Measurements from ENCODE around the gene R3HCC1L.
"Not testable (repeated sequence)": the region's sequence is repeated elsewhere in the genome, so short reads cannot be mapped to it uniquely, and the experiment has no call there.

The R3HCC1L gene

DNA sequence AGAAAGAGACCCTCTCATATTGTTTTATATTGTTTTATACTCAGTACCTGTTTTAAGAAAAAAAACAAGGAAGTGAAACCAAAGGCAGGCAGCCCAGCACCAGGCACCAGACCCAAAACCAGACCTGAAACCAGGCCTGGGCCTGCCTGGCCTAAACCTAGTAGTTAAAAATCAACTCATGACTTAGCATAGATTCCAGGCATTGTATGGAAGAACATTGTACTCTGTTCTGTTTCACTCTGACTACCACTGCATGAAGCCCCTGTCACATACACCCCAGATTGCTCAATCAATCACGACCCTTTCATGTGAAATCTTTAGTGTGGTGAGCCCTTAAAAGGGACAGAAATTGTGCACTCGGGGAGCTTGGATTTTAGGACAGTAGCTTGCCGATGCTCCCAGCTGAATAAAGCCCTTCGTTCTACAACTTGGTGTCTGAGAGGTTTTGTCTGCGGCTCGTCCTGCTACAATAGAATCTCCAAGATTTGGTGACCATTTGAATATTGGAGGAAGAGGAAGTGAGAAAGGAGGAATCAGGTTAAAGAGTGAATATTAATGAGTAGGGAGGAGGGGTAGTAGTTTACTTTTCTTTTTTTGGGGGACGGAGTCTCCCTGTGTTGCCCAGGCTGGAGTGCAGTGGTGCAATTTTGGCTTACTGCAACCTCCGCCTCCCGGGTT, 1.2 kb upstream of the R3HCC1L start:
- DNase-seq = not testable (repeated sequence)

DNA sequence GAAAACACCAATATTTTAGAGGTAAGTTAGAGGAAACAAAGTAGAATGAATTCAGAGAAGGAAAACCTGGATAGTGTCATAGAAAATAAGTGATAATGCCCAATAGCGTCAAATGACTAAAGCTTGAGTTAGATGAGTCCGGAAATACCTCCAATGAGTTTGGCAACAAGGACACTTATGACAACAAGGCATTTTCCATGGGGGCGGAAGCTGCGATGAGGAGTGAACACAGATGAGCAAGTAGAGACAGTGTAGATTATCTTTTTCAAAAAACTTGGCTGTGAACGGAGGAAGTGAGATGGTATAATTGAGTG, 383 bp upstream of the R3HCC1L start:
- no peak for DNase-seq

DNA sequence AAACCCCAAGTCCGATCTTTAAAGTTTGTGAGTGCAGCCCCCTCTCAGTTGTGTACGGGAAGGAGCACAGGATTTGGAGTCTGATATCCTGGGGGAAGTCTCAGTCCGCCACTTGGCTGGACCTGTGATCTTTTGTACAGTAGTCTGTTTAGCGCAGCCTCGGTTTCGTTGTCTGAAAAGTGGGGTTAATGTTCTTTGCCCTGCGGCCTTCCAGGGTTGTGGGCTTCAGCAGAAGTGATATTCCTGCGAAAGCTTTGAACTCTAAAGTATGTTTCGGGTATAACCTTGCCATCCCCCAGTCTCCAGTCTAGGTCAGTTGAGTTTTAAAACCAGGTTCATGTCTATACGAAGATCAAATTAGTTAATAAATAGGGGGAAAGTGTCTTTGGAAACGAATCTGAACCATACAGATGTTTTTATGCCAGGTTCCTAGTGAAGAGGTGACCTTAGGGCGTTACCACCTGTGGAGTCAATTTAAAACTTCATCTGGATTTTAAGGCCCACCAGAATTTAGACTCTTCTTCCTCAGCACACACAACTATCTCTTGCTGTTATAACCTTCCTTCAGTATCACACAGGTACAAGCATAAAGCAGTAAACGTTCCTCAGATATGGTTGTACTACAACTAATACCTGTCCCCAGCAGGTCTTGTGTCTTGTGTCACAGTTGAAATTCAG, 904 bp downstream of the R3HCC1L start:
- DNase-seq = no peak

DNA sequence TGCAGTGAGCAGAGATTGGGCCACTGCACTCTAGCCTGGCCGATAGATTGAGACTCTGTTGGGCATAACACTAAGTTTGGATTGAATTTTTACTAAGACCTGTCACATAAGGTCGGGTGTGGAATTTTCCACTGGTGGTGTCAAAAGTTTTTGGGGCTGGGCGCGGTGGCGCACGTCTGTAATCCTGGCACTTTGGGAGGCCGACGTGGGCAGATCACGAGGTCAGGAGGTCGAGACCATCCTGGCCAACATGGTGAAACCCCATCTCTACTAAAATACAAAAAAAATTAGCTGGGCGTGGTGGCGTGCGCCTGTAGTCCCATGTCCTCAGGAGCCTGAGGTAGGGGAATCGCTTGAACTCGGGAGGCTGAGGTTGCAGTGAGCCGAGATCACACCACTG, 2.3 kb downstream of the R3HCC1L start:
- not testable (repeated sequence) for DNase-seq

DNA sequence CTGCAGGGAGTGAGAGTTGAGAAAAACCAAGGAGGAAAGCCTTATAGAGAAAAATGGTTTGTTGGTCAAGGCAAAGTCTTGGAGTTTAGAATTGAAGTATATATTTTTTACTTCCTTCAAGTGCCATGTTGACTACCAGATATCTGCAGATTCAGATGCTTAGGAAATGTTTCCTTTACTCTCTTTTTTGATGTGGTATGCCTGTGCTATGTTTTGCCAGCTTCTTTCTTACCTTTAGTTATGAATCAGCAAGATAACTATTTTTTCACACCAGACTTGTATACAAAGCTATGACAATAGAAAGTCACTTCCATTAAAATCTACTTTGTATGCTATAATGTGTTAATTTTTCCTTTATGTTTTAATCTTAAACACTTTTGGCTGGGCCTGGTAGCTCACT, 3.6 kb downstream of the R3HCC1L start:
- no peak for DNase-seq

DNA sequence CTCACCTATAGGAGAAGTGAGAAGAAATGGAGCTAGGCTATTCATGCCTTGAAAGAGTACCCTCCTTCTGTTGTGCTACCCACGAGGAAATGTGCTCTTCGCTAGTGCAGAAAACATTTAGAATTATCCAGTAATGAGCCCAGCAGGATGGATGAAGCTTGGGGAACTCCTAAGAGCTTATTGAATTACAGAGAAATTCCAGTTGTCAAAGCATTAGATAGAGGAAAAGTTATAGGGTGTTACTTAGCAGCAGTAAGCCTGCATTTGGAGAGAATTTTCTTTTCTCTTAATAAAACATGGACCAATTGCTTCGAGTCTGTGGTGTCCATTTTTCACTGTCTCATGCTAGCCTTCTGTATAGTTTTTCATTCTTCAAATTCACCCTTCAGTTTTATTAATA, 5.0 kb downstream of the R3HCC1L start:
- no peak for DNase-seq

DNA sequence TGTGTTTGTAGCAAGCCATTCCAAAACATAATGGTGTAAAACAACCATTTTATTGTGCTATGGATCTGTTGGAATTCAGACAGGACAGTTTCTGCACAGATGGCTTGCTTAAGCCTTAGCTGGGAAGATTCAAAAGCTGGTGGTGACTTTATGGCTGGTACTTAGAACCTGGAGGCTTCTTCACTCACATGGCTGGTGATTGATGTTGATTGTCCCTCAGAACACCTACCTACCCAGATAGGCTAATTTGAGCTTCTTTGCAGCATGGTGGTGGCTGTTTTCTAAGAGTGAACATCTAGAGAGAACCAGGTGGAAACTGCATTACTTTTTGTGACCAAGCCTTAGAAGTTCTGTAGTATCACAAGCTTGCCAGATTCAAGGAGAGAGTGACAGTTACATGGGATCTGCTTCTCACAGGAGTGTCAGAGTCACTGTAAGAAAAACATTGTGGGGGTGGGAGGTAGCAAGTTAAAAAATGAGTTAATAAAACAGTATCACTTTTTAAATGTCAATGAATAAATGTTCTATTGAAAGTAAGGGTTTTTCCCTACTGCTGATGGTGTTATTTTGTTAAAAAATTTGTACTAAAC, 7.1 kb downstream of the R3HCC1L start:
- no peak for DNase-seq

DNA sequence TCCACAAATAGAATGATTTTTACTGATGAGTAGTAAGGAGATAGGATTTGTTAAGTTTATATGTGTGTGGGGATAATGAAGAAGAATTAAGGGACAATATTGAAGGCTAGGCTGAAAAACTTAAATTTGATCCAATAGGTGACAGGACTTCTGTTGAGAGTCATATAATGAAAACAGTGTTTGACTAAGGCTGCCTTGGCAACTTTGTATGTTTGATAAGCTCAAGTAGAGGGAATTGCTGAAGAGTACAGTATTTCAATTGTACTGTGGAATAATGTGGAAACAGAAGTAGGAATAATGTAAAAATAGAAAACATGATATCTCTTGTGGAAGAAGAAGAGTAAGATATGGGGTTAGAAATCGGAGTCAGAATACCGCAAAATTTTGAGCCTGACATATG, 10.5 kb downstream of the R3HCC1L start:
- DNase-seq = no peak

DNA sequence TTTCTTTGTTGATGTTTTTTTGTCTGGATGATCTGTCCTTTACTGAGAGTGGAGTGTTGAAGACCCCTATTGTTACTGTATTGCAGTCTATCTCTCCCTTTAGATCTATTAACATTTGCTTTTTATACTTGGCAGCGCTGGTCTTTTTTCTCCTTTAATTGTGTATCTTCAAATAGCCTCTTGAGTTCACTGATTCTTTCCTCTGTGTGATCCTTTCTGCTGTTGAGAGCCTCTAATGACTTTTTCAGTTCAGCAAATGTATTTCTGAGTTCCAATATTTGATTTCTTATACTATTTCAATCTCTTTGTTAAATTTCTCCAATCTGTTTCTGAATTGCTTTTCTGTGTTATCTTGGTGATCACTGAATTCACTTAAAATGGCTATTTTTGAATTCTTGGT, 15.4 kb downstream of the R3HCC1L start:
- no peak for DNase-seq

DNA sequence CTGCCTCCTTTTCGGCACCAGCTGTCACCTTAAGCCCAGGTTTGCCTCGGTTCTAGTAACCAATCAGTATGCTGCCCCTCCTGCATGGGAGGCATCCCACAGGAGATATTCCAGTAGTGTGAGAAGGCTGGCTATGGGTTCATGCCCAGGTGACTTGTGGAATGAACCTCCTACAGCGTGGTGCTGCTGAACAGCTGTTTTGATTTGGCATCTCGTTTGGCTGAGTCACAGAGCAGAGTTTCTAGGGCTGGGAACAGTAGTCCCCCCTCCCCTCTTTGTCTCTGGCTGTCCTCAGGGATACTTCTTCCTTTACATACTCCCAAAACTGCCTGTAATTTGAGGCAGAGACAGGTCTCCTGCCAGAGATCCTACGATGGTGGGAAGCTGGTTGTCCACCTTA, 16.1 kb downstream of the R3HCC1L start:
- no peak for DNase-seq

DNA sequence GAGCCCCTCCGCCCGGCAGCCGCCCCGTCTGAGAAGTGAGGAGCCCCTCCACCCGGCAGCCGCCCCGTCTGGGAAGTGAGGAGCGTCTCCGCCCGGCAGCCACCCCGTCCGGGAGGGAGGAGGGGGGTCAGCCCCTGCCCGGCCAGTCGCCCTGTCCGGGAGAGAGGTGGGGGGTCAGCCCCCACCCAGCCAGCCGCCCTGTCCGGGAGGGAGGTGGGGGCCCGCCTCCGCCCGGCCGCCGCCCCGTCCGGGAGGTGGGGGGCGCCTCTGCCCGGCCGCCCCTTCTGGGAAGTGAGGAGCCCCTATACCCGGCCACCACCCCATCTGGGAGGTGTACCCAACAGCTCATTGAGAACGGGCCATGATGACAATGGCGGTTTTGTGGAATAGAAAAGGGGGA, 18.3 kb downstream of the R3HCC1L start:
- not testable (repeated sequence) for DNase-seq

DNA sequence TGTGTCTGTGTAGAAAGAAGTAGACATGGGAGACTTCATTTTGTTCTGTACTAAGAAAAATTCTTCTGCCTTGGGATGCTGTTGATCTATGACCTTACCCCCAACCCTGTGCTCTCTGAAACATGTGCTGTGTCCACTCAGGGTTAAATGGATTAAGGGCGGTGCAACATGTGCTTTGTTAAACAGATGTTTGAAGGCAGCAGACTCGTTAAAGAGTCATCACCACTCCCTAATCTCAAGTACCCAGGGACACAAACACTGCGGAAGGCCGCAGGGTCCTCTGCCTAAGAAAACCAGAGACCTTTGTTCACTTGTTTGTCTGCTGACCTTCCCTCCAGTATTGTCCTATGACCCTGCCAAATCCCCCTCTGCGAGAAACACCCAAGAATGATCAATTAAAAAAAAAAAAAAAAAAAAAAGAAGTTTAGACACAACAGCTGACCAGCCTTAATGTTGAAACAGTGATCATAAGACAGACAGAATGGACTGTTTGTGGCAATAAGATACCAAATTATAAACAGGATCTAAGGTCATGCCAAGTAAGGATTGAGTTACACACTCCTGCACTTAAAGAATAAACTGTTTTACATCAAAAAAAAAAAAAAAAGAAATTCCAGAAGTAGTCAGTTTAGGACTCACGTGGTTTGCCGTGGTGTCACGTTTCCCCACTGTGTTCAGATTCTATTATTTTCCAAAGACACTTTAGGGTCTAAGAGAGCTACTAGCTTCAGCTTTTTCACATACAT, 18.9 kb downstream of the R3HCC1L start:
- DNase-seq = not testable (repeated sequence)

DNA sequence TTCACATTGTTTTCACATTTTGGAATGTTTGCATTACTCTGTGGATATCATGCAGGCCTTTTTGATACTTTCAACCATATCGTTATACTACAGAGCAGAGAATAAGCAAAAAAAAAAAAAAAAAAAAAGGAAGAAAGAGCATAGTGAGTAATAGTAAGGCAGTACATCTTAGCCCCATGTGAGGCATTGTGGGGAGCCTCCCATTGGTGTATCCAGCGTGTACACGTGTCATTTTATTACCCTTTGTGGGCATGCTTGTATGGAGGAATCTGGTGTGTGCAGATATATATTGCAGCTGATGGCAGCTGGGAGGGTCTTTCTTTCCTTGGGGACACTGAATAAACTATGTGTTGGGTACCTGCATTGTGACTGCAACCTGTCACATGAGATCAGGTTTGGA, 19.6 kb downstream of the R3HCC1L start:
- no peak for DNase-seq

DNA sequence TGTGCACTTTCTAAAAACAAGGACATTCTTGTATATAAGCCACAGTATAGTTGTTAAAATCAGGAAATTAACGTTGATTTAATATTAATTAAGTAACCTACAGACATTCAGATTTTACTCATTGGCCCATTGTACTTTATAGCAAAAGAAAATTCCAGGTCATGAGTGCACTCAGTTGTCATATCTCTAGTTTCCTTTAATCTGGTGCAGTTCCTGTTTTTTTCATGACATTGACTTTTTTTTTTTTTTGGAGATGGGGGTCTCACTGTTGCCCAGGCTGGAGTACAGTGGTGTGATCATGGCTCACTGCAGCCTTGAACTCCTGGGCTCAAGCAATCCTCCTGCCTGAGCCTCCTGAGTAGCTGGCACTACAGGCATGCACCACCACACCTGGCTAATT, 24.1 kb downstream of the R3HCC1L start:
- no peak for DNase-seq

DNA sequence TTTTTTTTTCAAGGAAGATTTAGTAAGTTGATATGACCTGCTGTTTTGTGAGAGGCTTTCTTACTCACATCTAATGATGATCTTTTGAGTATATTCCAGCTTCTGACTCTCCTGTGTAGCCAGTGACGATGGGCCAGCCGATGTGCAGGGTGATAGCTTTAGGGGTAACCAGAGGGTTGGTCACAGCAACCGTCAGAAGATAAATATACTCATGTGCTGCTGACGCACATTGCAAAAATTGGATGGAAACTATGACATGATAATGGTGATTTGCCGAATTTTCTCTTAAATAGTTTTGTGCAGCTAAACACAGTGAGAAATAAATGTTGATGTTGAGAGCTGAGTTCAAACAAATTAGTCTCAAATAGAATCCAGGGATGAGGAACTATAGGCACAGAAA, 29.5 kb downstream of the R3HCC1L start:
- no peak for DNase-seq

DNA sequence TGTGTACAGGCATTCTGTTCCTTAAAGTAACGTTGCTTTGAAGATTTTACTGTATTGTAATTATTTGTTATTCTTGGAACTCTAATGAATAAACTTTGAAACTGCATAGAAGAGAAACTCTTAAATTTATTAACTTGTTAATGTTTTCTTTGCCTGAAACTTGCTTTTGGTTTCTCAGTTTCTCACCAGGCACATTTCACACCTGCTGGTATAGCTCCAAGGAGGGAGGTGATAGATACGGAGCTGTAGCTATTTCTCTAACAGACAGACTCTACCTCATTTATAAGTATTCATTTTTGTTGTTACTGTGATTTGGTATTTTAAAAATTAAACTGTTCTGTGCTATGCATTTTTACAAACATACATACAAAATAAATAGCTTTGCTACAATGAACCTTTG, 32.7 kb downstream of the R3HCC1L start:
- no peak for DNase-seq

DNA sequence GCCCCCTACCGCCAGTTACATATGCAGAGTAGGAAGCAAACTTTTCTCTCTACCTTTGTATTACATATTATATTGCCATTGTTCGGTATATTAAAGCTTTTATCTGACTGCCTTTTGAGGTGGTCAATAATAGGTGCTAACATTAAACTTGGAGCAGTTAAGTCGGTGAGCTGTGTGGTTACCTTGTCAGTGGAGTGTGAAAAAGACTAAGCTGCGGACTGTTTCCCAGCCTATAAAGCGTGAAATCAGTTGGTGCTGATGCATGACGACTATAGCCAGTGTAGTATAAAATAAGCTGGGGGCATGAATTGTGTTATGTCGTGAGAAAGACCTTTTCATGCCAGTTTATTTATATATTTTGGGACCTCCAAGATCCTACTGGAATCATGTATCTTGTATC, 33.7 kb downstream of the R3HCC1L start:
- no peak for DNase-seq

DNA sequence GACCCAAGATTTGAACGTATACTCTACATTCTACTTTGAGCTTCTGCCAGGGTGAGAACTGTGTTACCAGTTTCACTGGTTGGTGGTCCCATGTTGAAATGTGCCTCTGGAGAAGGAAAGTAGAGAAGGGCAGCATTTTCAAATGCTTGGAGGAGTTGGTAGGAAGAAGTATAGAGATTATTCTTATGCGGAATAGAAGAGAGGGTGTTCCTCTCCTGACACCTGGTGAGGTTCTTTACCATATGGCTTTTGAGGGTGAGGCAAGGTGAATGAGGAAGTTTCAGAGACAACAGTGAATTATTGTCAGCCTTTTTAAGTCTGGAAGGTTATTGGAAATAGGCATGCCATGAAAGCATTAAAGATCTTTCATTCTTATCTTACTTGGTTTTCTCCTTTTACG, 34.3 kb downstream of the R3HCC1L start:
- DNase-seq = no peak

DNA sequence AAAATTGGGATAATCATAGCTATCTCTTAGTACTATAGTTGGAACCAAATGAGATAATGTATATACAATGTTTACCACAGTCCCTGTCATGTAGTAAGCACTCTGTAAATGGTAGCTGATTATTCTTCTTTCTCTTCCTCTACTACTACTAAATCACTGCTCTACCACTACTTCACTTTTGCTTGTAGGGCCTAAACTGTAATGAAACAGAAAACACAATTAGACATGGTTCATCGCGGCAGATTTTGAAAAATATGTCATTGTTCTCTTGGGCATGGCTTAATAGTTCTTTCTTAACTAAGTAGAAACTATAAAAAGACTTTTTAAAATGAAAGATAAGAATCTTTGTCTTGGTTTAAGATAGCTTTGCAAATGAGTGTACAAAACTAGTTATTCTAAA, 34.9 kb downstream of the R3HCC1L start:
- no peak for DNase-seq

DNA sequence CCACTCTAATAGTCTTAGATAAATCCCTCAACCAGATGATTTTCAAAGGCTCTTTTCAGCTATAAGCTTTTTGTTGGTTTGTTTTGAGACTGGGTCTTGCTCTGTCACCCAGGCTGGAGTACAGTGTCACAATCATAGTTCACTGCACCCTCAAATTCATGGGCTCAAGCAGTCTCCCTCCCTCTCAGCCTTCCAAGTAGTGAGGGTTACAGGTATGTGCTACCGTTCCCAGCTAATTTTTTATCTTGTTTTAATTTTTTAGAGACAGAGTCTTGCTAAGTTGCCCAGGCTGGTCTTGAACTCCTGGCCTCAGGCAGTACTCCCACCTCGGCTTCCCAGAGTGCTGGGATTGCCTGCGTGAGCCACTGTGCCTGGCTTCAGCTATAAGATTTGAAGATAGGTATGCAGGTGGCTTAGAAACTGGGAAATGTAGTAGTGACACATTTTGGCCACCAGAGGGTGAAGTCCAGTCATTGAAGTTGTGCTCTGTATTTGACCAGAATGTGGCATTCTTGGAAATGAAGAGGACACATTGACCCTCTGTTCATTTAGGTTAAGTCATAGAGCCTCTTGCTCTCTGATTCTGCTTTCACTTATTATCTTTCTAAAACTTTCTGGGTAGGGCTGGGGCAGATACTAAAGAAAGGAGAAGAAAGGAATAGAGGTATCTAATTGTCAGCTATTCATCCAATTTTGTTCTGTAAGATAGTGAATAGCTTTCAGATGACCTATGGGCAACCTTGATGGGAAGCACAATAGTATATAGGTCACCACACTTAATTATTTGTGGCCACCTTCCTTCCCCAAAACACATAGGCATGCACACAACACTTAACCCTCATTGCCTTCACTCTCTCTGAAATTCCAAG, 36.0 kb downstream of the R3HCC1L start:
- DNase-seq = peak; percentile 21

DNA sequence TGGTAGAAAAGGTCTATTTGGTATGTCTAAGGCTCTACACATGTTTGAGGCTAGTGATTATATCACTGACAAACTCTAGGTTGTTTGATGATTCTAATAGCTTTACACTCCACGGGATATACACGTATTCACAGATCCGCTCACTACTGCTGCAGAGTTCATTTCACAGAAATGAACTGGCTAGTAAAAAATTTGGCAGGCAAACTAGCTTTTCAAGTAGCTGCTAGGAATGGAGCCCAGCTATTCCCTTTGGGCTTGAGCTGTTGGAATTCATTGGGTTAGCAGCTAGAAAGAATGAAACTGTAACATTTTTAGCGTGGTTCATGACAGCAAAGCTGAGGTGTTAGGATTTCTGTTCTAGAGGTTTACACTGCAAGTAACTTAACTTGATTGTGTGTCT, 37.6 kb downstream of the R3HCC1L start:
- DNase-seq = no peak

DNA sequence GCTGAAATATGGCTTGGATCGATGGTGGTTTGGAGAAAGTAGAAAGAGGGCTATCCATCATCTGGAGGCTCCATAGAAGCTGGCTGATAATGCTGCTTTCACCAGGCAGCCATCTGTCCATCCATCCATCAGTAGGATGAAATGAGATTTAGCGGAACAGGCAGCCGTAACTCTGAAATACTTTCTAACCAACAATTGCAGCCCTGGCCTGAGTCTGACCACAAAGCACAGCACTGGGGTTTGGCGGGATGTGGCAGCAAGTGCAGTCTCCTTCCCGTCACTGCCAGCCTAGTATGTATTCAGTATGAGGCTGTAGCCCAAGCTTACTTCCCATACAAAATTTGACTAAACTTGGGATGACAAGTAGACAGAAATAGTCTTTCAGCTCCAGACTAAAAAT, 38.0 kb downstream of the R3HCC1L start:
- no peak for DNase-seq

DNA sequence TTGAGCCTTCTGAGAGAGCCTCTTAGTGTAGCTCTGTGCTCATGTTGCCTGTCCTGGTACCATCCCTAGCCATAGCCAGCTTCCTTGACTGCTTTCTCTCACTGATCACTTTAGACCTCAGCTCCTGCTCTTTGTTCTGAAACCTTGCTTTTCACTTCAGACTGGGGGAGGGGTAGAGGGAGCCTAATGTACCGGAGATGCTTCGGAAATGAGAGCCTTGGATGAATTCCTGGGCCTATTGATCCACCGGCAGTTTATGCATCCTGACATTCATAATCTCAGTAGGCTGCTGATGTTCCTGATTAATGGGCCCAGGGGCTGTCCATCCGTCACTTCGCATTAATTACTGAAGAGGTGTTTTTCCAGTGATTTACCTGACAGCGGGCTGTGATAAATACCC, 38.8 kb downstream of the R3HCC1L start:
- no peak for DNase-seq
